GM19468 (cell line): Measurements from ENCODE around the gene SLC17A8.

ENCODE experiments used
- ATAC-seq: cut with Tn5 transposase; IDR thresholded peaks from one replicate; pipeline ENCODE4 v1.9.1; 2021; ENCODE audit warnings: mild to moderate bottlenecking, moderate library complexity, moderate number of reproducible peaks; ENCODE audit not compliant: unreplicated experiment; ENCODE audit errors: extremely low read depth

The SLC17A8 gene

DNA sequence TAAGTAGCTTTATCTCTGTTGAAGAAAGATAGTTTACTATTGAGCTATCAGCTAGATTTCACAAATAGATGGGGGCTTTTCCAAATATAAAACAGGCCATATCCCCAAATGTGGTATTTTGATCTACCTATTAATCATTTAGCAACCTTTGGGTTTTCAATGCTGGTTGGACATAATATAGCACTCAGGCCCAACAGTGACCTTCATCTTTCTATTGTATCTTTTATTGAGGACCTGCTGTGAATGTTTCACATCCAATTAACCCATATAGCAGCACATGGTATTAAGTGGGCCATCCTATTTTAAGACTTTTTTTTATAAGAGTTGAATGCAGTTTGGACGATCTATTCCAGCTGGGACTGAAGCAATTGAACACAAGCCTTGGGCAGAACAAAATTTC, 106.8 kb downstream of the SLC17A8 start:
- no peak for ATAC-seq

DNA sequence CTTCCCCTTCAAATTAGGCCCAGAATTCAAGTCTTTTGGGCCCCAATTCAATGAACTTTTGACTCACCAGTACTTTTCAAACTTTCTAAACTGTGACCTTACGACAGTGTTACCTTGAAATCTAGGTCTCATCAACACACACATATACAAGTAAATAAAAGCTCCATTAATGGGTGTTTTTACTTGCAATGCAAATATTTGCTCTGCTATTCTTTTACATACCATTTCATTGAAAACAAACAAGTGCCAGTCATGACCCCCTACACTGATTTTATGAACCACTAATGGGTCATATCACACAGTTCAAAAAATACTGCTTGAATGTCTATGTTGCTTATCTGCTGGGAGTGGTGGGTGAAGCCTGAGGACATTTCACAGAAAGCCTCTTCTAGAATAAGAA, 107.7 kb downstream of the SLC17A8 start:
- ATAC-seq: no peak

DNA sequence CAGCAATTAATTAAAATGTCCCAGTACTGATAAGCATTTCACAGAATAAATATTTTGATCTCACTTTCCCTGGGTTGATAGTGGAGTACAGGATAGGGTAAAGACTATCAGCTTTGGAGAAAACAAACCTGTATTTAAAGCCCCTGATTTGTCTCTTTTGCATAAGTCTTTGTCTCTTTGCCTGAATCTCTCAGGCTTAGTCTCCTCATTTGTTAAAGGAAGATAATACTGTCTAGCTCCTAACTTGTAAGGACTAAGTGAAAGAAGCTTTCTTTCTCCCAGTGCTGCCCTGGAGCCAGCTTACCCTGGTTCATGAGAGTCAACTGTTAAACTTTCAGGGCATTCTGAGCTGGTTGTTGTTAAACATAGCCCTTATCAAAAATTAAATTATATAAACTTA, 111.3 kb downstream of the SLC17A8 start:
- ATAC-seq: no peak
